Activated T-cell treated with anti-CD3 and anti-CD28 coated beads, Interleukin-2, amount 50 U/mL, for 72 hours (primary cell): ENCODE measurements around the gene LNX2. TPM values are rescaled to one million over a fixed set of nuclear protein-coding genes. Genes with fewer than 3 reads are reported as not detected.

Experiments used
- ATAC-seq, 2 donors: fragments of 150-1000 bp; cut with Tn5 transposase; replicated peaks in 1 of 2; 2 replicates each; pipeline ENCODE4 v1.10.0; 2021; ENCODE audit warnings: moderate library complexity in 2 of 2, mild to moderate bottlenecking in 1 of 2
- DNase-seq, 2 donors: peaks; one replicate each; pipeline ENCODE4 v3.0.0; 2021 to 2022; ENCODE audit warnings: mixed read lengths in 1 of 2
- H3K27ac Mint-ChIP-seq: one replicate; pipeline ENCODE4 v1.8.0; 2022; ENCODE audit warnings: mild to moderate bottlenecking, moderate library complexity, mixed read lengths
- H3K27me3 Mint-ChIP-seq: one replicate; pipeline ENCODE4 v1.8.0; 2022; ENCODE audit warnings: low read depth, mixed read lengths
- H3K36me3 Mint-ChIP-seq, 2 donors: one replicate each; pipeline ENCODE4 v1.8.0; 2022; ENCODE audit warnings: mixed read lengths in 2 of 2, mild to moderate bottlenecking in 1 of 2; ENCODE audit not compliant: insufficient read depth in 2 of 2
- H3K4me1 Mint-ChIP-seq: one replicate; pipeline ENCODE4 v1.8.0; 2022; ENCODE audit warnings: low read depth, mixed read lengths
- H3K4me3 Mint-ChIP-seq, 2 donors: one replicate each; pipeline ENCODE4 v1.8.0; 2022; ENCODE audit warnings: mild to moderate bottlenecking in 2 of 2, mixed read lengths in 2 of 2, moderate library complexity in 2 of 2
- H3K9me3 Mint-ChIP-seq, 2 donors: one replicate each; pipeline ENCODE4 v1.8.0; 2022; ENCODE audit warnings: mixed read lengths in 2 of 2
- total RNA-seq, 2 donors: library from RNA; stranded (reverse); gene quantifications; one replicate each; pipeline ENCODE4 v1.2.3, GENCODE V29; 2022

The LNX2 gene
- total RNA-seq, 2 donors from 2014 or later = 6.5 to 7.2 TPM

DNA sequence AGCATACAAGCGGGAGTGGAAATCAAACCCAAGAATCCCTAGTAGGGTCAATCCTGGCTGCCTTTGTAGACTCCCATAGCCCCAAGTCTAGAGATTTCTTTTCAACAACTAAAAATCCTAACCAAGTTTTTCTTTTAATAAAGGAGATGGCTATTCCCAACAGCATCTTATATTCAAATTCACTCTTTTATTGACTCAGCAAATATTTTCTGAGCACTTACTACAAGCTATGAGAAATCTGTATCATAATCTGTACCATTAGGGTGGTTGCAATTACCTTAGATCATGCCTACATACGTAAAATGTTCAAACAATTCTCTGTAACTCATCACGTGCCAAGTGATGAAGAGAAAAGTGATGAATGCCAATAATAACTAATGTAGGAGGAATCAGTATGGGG, 54.5 kb downstream of the LNX2 start:
- Mint-ChIP-seq H3K4me3 (no peak overlapping the region), H3K9me3 (no peaks in the 10 kb centered on the region), H3K27ac (no peak overlapping the region), H3K36me3 (no peaks in the 10 kb centered on the region), H3K27me3 (no peaks in the 10 kb centered on the region), H3K4me1 (peaks cover 7% of the 10 kb centered on the region)
- no peak for ATAC-seq
- DNase-seq = no peak

DNA sequence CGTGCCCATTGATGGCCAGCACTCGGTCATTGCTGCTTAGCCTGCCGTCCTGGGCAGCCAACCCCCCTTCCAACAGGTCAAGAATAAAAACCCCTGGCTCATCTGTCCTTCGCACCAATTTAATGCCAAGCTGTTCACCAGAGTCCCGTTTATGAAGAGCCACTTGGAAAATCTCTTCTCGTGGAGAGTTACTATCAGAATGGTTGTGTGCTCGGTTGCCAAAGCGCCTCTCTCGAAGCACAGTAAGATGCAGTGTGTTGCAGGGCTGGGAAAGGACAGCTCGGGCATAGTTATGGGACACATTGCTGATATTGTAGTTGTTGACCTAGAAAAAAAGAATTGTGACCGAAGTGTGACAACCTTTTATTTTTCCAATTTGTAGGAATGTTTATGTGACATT, 57.9 kb downstream of the LNX2 start:
- Mint-ChIP-seq H3K36me3 (no peaks in the 10 kb centered on the region), H3K9me3 (no peaks in the 10 kb centered on the region), H3K27me3 (no peaks in the 10 kb centered on the region), H3K4me1 (peaks cover 7% of the 10 kb centered on the region), H3K4me3 (no peak overlapping the region), H3K27ac (no peak overlapping the region)
- DNase-seq = no peak
- ATAC-seq = no peak

DNA sequence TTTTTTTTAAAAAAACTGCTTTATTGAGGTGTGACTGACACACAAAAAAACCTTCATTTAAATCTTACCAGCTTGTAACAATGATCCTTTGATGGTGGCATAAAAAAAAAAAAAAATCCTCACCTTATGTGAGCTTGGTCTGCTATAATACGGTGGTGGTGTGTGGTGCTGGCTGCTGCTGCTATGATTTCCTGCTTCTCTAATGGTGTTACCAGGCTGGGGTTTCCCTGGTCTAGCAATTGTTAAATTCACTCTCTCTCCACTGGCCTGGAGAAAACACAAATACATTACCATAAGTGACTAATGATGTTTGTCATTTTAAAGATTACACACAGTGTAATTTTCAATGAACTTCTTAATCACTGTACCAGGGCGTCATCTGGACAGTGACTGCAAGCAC, 60.6 kb downstream of the LNX2 start:
- Mint-ChIP-seq H3K27ac (no peak overlapping the region), H3K27me3 (no peaks in the 10 kb centered on the region), H3K36me3 (peaks cover 0 to 5% of the 10 kb centered on the region in 2 donors), H3K9me3 (no peaks in the 10 kb centered on the region), H3K4me1 (peaks cover 7% of the 10 kb centered on the region), H3K4me3 (no peak overlapping the region)
- DNase-seq = no peak
- ATAC-seq = peak in 1 of 2 donors; percentile 23

- Mint-ChIP-seq H3K4me3 (no peak overlapping the region), H3K27ac (no peak overlapping the region), H3K27me3 (no peaks in the 10 kb centered on the region), H3K36me3 (peaks cover 0 to 5% of the 10 kb centered on the region in 2 donors), H3K9me3 (no peaks in the 10 kb centered on the region), H3K4me1 (peaks cover under 1% of the 10 kb centered on the region)
- no peak for ATAC-seq
- no peak for DNase-seq
These were observed 64.2 kb downstream of the LNX2 start for GRCh38 chr13:27556109-27556508.

- Mint-ChIP-seq H3K27me3 (no peaks in the 10 kb centered on the region), H3K9me3 (no peaks in the 10 kb centered on the region), H3K4me1 (no peaks in the 10 kb centered on the region), H3K4me3 (no peak overlapping the region), H3K27ac (no peak overlapping the region), H3K36me3 (peaks cover 0 to 4% of the 10 kb centered on the region in 2 donors)
- DNase-seq = no peak
- no peak for ATAC-seq
These were observed 68.8 kb downstream of the LNX2 start for GRCh38 chr13:27551562-27551961.

DNA sequence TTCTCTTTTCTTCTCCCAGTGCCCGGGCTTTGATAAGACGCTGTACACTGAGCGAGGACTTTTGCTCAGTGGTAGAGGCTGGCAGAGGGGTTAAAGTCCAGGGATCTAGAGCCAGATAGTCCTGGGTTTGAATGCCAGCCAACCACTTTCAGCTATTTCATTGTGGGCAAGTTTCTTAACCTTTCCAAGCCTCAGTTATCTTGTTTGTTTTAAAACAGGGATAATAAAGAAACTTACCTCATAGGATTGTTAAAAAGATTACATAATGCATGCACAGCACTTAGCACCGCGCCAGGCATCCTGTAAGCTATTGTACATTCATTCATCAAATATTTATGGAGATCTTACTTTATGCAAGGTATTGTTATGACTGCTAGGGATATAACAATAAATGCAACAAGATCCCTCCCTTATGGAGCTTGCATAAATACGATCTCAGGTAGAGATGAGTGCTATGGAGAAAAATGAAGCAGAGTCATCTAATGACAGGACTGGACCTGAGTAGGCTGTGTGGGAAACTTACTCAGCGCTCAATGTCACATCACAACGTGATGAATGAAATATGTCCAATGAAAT, 70.8 kb downstream of the LNX2 start:
- ATAC-seq (no peak), DNase-seq (no peak)
- no peaks in the 10 kb centered on the region for H3K4me1 Mint-ChIP-seq
- H3K36me3 Mint-ChIP-seq = no peaks in the 10 kb centered on the region
- no peak overlapping the region for H3K4me3 Mint-ChIP-seq
- peak overlapping the region; percentile 6 for H3K27ac Mint-ChIP-seq
- no peaks in the 10 kb centered on the region for H3K9me3 Mint-ChIP-seq
- no peaks in the 10 kb centered on the region for H3K27me3 Mint-ChIP-seq

GRCh38 chr13:27542220-27542619, 78.1 kb downstream of the LNX2 start:
- Mint-ChIP-seq H3K27me3 (no peaks in the 10 kb centered on the region), H3K36me3 (no peaks in the 10 kb centered on the region), H3K4me3 (no peak overlapping the region), H3K27ac (no peak overlapping the region), H3K9me3 (no peaks in the 10 kb centered on the region), H3K4me1 (no peaks in the 10 kb centered on the region)
- DNase-seq (no peak), ATAC-seq (no peak)

DNA sequence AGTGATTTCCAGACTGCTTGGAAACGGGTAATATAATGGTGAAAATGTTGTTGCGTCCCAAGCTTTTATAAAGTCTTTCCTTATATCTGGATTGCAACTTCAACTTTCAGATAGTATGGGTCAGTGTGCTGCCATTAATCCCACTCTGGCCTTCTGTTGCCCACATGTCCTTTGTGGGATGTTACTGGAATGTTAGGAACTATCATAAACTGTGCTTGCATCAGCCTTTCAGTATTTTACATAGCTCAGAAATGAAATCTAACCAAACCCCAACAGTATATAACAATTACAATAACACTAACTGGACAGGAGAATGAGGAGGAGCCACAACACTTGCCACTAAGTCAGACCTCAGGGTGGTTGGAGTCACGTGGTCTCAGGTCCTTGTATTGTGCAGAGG, 78.9 kb downstream of the LNX2 start:
- no peak for ATAC-seq
- no peaks in the 10 kb centered on the region for H3K9me3 Mint-ChIP-seq
- no peak overlapping the region for H3K4me3 Mint-ChIP-seq
- no peak for DNase-seq
- no peaks in the 10 kb centered on the region for H3K27me3 Mint-ChIP-seq
- H3K36me3 Mint-ChIP-seq = no peaks in the 10 kb centered on the region
- no peak overlapping the region for H3K27ac Mint-ChIP-seq
- no peaks in the 10 kb centered on the region for H3K4me1 Mint-ChIP-seq

DNA sequence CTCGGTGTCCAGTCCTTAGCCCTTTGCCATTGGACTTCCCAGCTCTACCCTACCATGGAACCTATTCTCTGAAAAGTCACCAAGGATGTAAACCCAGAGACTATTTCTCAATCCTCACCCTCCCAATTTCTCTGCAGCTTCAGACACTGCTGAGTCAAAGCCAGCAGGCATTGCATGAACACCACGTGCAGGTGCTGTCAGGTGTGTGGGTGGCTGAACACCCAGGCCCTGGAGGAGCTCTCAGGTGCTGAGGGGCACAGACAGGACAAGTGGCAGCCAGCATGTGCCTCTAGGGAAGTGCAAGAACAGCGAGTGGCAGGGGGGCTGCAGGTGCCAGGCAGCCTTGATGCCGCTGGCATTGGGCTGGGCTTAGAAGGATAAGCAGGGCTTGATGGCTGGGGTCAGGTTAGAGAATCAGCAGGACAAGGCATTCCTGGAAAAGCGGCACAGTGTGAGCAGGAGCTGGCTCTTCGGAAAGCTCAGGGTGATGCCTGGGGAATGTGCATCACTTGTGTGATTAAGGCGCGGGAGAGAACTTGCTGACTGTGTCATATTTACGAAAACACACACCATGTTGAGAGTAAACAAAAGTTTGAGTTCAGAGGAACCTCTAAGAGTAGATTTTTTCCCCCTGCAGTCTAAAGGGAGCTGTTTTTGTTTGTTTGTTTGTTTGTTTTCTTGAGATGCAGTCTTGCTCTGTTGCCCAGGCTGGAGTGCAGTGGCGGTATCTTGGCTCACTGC, 83.8 kb downstream of the LNX2 start:
- H3K36me3 Mint-ChIP-seq = no peaks in the 10 kb centered on the region
- H3K27me3 Mint-ChIP-seq = no peaks in the 10 kb centered on the region
- H3K27ac Mint-ChIP-seq = no peak overlapping the region
- no peak overlapping the region for H3K4me3 Mint-ChIP-seq
- no peaks in the 10 kb centered on the region for H3K9me3 Mint-ChIP-seq
- no peak for ATAC-seq
- no peak for DNase-seq
- H3K4me1 Mint-ChIP-seq = peaks cover 10% of the 10 kb centered on the region

- H3K36me3 Mint-ChIP-seq = no peaks in the 10 kb centered on the region
- H3K9me3 Mint-ChIP-seq = no peaks in the 10 kb centered on the region
- H3K27ac Mint-ChIP-seq = no peak overlapping the region
- H3K4me3 Mint-ChIP-seq = no peak overlapping the region
- H3K27me3 Mint-ChIP-seq = no peaks in the 10 kb centered on the region
- DNase-seq = no peak
- H3K4me1 Mint-ChIP-seq = peaks cover 10% of the 10 kb centered on the region
- ATAC-seq = no peak
These were observed 84.8 kb downstream of the LNX2 start for GRCh38 chr13:27535546-27535945.

DNA sequence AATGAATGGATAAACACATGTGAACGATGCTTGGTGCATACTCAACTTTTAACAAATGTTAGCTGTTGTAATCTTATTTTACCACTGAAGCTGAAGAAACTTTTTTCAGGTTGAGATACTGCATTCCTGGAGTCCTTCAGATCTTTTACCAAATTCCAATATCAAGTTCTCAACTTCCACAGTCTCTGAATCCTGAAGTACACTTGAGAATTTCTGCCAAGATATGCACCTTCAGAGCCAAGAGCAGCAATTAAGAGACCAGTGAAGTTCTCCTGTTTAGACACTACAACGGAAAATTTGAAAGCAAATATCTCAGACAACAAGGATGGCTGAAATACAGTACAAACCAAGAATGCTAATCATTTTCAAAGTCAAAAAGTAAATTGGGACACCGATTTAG, 85.3 kb downstream of the LNX2 start:
- no peak for ATAC-seq
- no peak overlapping the region for H3K27ac Mint-ChIP-seq

DNA sequence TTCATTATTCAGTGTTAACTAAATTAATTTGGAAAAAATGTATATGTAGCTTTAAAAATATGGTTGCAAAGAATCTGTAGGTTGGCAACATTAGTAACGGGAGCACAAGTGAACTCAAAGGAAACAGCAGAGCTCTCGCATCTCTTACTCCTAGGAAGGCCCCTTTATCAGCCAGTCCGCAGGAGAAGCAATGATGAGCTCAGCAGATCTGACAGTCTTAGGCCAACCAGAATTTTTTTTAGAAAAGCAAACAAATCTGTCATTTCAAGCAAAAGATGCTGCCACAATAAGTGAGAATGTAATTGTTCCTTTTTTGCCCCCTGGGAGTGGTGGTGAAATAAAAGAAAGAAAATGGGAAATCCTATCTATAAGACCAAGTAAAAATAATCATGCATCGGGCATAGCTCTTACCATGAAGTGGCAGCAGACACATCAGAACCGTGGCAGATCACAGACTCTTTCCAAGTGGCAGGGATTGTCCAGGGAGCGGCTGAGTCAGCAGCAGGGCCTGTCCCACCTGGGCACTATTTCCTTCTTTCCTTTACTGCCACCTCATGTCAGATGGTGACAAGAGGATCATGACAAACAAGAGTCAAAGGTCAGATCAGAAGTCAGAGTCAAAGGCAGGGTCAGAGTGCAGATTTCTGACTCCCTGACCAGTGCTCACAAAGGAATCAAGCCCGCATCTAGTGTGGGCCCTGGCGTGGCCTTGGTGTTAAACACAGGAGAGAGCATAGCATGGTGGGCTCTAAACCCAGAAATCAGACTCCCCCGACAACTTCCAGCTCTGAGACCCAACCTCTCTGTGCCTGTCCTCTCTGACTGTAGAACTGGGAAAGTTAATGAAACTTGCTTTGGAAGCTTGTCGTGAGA, 86.0 kb downstream of the LNX2 start:
- H3K9me3 Mint-ChIP-seq = no peaks in the 10 kb centered on the region
- H3K27me3 Mint-ChIP-seq = no peaks in the 10 kb centered on the region
- no peaks in the 10 kb centered on the region for H3K36me3 Mint-ChIP-seq
- DNase-seq (no peak), ATAC-seq (no peak)
- H3K4me1 Mint-ChIP-seq = peaks cover 10% of the 10 kb centered on the region
- no peak overlapping the region for H3K4me3 Mint-ChIP-seq
- no peak overlapping the region for H3K27ac Mint-ChIP-seq

More for the DNA sequence above, 85.3 kb downstream of the LNX2 start:
- DNase-seq = no peak
- no peaks in the 10 kb centered on the region for H3K27me3 Mint-ChIP-seq
- H3K4me1 Mint-ChIP-seq = peaks cover 10% of the 10 kb centered on the region
- H3K9me3 Mint-ChIP-seq = no peaks in the 10 kb centered on the region
- H3K36me3 Mint-ChIP-seq = no peaks in the 10 kb centered on the region
- H3K4me3 Mint-ChIP-seq = no peak overlapping the region

DNA sequence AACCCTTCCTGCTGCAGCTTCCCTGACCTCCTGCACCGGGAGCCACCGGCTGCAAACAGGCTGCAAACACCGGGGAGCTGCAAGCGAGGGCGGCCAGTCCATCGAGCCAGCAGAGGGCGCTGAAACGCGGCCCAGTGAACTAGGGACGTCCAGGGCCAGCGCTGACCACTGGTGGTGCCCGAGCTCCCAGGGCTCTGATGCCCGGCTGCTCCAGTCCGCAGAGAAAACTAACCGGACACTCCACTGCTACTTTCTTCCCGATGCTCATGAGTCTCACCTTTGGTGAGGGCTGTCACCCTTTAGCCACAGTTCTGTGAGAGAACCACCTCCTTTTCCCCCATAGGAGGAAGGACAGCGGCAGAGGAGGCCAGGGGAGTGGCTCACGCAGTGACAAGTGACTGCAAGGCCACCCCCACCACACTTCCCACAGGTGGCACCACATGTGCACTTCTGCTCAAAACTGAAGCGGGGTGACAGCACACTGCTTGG, 87.1 kb downstream of the LNX2 start:
- Mint-ChIP-seq H3K4me3 (peak overlapping the region in 1 of 2 donors; percentile 0), H3K9me3 (peaks cover 0 to 1% of the 10 kb centered on the region in 2 donors), H3K4me1 (peaks cover 10% of the 10 kb centered on the region), H3K27ac (no peak overlapping the region), H3K36me3 (peaks cover 0 to 4% of the 10 kb centered on the region in 2 donors), H3K27me3 (no peaks in the 10 kb centered on the region)
- DNase-seq (peak; percentile 62 to 70), ATAC-seq (peak; percentile 68 to 80)
